HEK293 (cell line): ENCODE measurements around the gene CMTM8.

ENCODE experiments used
- CTCF ChIA-PET: fragments of 350-600 bp; formaldehyde crosslinking; extraction: SDS; loops from one replicate; lab custom pipeline; 2021; ENCODE audit warnings: antibody characterized with exemption; lab: Yijun Ruan, JAX
- POLR2A ChIA-PET: fragments of 300-600 bp; formaldehyde crosslinking; extraction: SDS; loops from one replicate; lab custom pipeline; 2020; ENCODE audit warnings: antibody characterized with exemption, inconsistent platforms; lab: Yijun Ruan, JAX
- H3K27ac ChIP-seq: fragments of 200-500 bp; sonication (Bioruptor generic); 2 replicates; pipeline ENCODE4 v1.5.1; 2014; ENCODE audit warnings: low read depth, low read length, control low read depth, inconsistent platforms; ENCODE audit errors: extremely low read depth
- H3K36me3 ChIP-seq, 2 experiments: fragments of 200-500 bp in 1 of 2; sonication (Bioruptor generic) in 1 of 2; 1 replicate in 1 of 2; 2 replicates in 1 of 2; pipeline ENCODE4 v1.5.1; 2014 to 2017; ENCODE audit warnings: inconsistent platforms in 2 of 2, low read length in 2 of 2; ENCODE audit not compliant: control insufficient read depth in 2 of 2, insufficient read depth in 1 of 2
- H3K4me1 ChIP-seq: fragments of 200-500 bp; sonication (Bioruptor generic); 2 replicates; pipeline ENCODE4 v1.5.1; 2014; ENCODE audit warnings: mild to moderate bottlenecking, low read length, inconsistent platforms; ENCODE audit not compliant: control insufficient read depth, insufficient read depth
- H3K4me3 ChIP-seq: 2 replicates; pipeline ENCODE4 v1.5.1; 2011; ENCODE audit warnings: low read depth, mild to moderate bottlenecking, control low read depth, low read length, moderate library complexity
- H3K9me3 ChIP-seq: fragments of 200-500 bp; sonication (Bioruptor generic); 2 replicates; pipeline ENCODE4 v1.5.1; 2014; ENCODE audit warnings: low read depth, low read length, inconsistent platforms; ENCODE audit not compliant: control insufficient read depth, insufficient read depth
- IKZF3 ChIP-seq: fragments of 450-650 bp; IDR thresholded peaks from 2 replicates; pipeline ENCODE4 v1.5.0; 2018; ENCODE audit warnings: missing biosample characterization, mild to moderate bottlenecking, missing genetic modification characterization, moderate library complexity
- KLF9 ChIP-seq: fragments of 450-650 bp; formaldehyde crosslinking; IDR thresholded peaks from 2 replicates; pipeline ENCODE4 v1.5.1; 2016; ENCODE audit warnings: missing biosample characterization, missing genetic modification characterization, low read depth
- SP3 ChIP-seq: fragments of 450-650 bp; formaldehyde crosslinking; IDR thresholded peaks from 2 replicates; pipeline ENCODE4 v1.5.1; 2016; ENCODE audit warnings: missing biosample characterization, missing genetic modification characterization
- SP7 ChIP-seq: fragments of 450-650 bp; formaldehyde crosslinking; IDR thresholded peaks from 2 replicates; pipeline ENCODE4 v1.5.1; 2016; ENCODE audit warnings: missing biosample characterization, missing genetic modification characterization
- YY2 ChIP-seq: fragments of 450-650 bp; formaldehyde crosslinking; IDR thresholded peaks from 2 replicates; pipeline ENCODE4 v1.5.1; 2016; ENCODE audit warnings: missing biosample characterization, missing genetic modification characterization
- ZIC2 ChIP-seq: fragments of 450-650 bp; formaldehyde crosslinking; IDR thresholded peaks from 2 replicates; pipeline ENCODE4 v1.5.1; 2016; ENCODE audit warnings: missing biosample characterization, missing genetic modification characterization
- ZNF10 ChIP-seq: fragments of 450-650 bp; formaldehyde crosslinking; IDR thresholded peaks from 2 replicates; pipeline ENCODE4 v1.5.1; 2017; ENCODE audit warnings: missing biosample characterization, missing genetic modification characterization
- ZNF146 ChIP-seq: fragments of 450-650 bp; formaldehyde crosslinking; IDR thresholded peaks from 2 replicates; pipeline ENCODE4 v1.5.1; 2016; ENCODE audit warnings: missing biosample characterization, missing genetic modification characterization
- ZNF26 ChIP-seq: fragments of 450-650 bp; formaldehyde crosslinking; IDR thresholded peaks from 2 replicates; pipeline ENCODE4 v1.5.1; 2016; ENCODE audit warnings: missing biosample characterization, missing genetic modification characterization
- ZNF600 ChIP-seq: fragments of 450-650 bp; formaldehyde crosslinking; IDR thresholded peaks from 2 replicates; pipeline ENCODE4 v1.5.1; 2016; ENCODE audit warnings: missing biosample characterization, missing genetic modification characterization
- ZNF629 ChIP-seq: fragments of 450-650 bp; formaldehyde crosslinking; IDR thresholded peaks from 2 replicates; pipeline ENCODE4 v1.5.1; 2017; ENCODE audit warnings: missing biosample characterization, missing genetic modification characterization
- ZNF791 ChIP-seq: fragments of 450-650 bp; formaldehyde crosslinking; IDR thresholded peaks from 2 replicates; pipeline ENCODE4 v1.5.1; 2016; ENCODE audit warnings: missing biosample characterization, missing genetic modification characterization
- ZNF792 ChIP-seq: fragments of 450-650 bp; formaldehyde crosslinking; IDR thresholded peaks from 2 replicates; pipeline ENCODE4 v1.5.1; 2016; ENCODE audit warnings: missing biosample characterization, missing genetic modification characterization
- ZNF837 ChIP-seq: fragments of 450-650 bp; formaldehyde crosslinking; IDR thresholded peaks from 2 replicates; pipeline ENCODE4 v1.5.1; 2016; ENCODE audit warnings: missing biosample characterization, missing genetic modification characterization

Gene CMTM8

DNA sequence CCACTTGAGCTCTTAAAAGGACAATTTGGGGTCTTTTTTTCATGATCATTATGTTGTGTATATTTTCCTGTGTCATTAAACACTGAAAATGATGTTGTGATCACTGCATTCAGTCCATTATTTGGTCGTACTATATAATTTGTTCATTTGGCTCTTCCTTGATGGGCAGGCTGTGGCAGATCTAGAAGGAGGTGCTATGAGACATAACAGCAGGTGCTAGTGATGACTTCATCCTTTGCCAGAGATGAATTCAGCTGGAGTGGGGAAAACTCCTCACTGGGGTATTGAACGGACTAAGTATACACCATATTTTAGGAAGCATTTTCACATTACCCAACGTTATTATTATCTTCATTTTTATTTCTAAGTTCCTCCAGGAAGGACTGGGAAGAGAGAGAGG is 165.2 kb downstream of the CMTM8 start:
- Histone ChIP-seq H3K4me1 (peaks cover 5% of the 10 kb centered on the region; the same call in 1 of the 2 replicates), H3K36me3 (no peaks in the 10 kb centered on the region), H3K9me3 (no peaks in the 10 kb centered on the region), H3K4me3 (no peak overlapping the region), H3K27ac (no peak overlapping the region)
- no peak for TF ChIP-seq ZNF837
- TF ChIP-seq ZNF629 (tag by site-specific recombination): 0 out of 2 replicates have a peak, but pooled peaks have one; percentile 15
- TF ChIP-seq ZNF600 (tag by site-specific recombination): 0 out of 2 replicates have a peak, but pooled peaks have one; percentile 21
- no peak for TF ChIP-seq KLF9
- TF ChIP-seq IKZF3 (tag by site-specific recombination): 0 out of 2 replicates have a peak, but pooled peaks have one; percentile 49
- TF ChIP-seq SP7 (tag by site-specific recombination): peak; percentile 95
- TF ChIP-seq YY2 (tag by site-specific recombination): no peak
- TF ChIP-seq SP3 (tag by site-specific recombination): no peak
- ChIA-PET CTCF (interaction anchor here (1.5 kb wide), 1 partner anchor 228 kb away, joined by 5 read pairs; no protein-coding TSS in a partner anchor), POLR2A (interaction anchor here (1.0 kb wide), 1 partner anchor 13 kb away, joined by 3 read pairs; no protein-coding TSS in a partner anchor)

DNA sequence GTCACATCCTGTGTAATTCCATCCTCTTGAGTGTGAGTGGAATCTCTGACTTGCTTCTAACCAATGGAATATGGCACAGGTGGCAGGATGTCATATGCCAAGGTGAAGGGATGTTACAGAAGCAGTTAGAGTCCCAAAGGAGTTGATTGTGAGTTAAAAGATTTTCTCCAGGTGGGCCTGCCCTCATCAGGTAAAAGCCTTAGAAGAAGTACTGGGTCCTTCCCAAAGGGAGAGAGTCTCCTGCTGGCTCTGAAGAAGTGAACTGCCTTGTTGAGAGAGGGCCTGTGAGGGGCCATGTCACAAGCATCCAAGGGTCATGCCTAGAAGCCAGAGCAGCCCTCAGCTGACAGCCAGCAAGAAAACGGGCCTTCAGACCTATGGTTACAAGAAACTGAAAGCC is 166.2 kb downstream of the CMTM8 start:
- POLR2A ChIA-PET: no interaction called here

DNA sequence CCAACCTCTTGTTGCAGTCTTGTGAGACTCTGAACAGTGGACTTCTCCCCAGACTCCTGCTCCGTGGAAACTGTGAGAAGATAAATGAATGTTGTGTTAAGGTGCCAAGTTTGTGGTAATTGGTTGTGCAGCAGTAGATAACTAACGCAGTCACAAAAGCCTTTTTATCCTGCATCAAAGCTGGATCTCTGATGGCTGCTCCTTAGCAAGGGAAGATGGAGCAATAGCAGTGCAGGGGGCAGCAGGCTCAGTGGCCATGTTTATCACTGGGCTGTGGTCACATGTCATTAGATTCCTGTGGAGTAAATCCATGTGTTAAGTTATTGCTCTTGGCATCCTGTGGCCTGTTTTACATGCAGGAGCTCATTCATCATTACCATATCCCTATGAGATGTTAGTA is 166.7 kb downstream of the CMTM8 start:
- Histone ChIP-seq H3K4me1 (peaks cover 5% of the 10 kb centered on the region; the same call in 1 of the 2 replicates), H3K27ac (no peak overlapping the region), H3K9me3 (no peaks in the 10 kb centered on the region), H3K36me3 (no peaks in the 10 kb centered on the region), H3K4me3 (no peak overlapping the region)
- ChIA-PET POLR2A (no interaction called here), CTCF (interaction anchor here (0.6 to 0.9 kb wide), 2 partner anchors 42 to 64 kb away, joined by 3 read pairs; no protein-coding TSS in a partner anchor)
- TF ChIP-seq ZIC2: peak; percentile 21; the same call in 1 of the 2 replicates
- no peak for TF ChIP-seq ZNF792 (tag by site-specific recombination)

More for the DNA sequence above, 166.2 kb downstream of the CMTM8 start:
- no peaks in the 10 kb centered on the region for H3K36me3 ChIP-seq
- peaks cover 5% of the 10 kb centered on the region; the same call in 1 of the 2 replicates for H3K4me1 ChIP-seq
- H3K4me3 ChIP-seq: no peak overlapping the region
- H3K27ac ChIP-seq: no peak overlapping the region
- no peaks in the 10 kb centered on the region for H3K9me3 ChIP-seq
- TF ChIP-seq ZNF10 (tag by site-specific recombination) (peak; percentile 97), ZNF791 (no peak)
- CTCF ChIA-PET: interaction anchor here (0.6 to 0.9 kb wide), 2 partner anchors 42 to 64 kb away, joined by 3 read pairs; no protein-coding TSS in a partner anchor

DNA sequence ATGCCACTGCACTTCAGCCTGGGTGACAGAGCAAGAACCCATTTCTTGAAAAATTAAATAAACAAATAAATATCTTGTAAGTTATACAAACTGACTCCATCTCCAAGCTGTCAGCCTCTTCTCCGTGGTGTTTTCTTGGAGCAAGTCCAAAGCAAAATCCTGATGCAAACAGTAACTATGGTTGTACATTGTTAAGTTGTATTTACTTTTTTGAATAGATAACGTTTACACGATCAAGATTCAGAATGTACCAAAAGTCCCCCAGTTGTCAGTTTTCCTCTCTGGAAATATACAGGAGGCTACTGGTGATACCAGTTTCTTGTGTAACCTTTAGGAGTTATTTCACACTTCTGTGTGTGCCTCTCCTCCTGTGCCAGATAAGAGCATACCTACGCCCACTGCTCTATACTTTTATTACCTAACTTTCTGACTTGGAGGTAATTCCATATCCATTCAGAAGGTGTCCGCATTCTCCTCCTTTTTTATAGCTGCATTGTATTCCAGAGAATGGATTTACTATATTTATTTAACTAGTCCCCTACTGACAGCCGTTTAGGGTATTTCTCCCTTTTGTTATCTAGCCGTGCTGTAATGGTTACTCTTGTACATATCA is 167.3 kb downstream of the CMTM8 start:
- no peak overlapping the region for H3K27ac ChIP-seq
- no peaks in the 10 kb centered on the region for H3K9me3 ChIP-seq
- H3K4me3 ChIP-seq: no peak overlapping the region
- ChIA-PET POLR2A (no interaction called here), CTCF (interaction anchor here (0.6 to 1.4 kb wide), 3 partner anchors 12 to 63 kb away, joined by 3 to 6 read pairs (median 3); no protein-coding TSS in a partner anchor)
- TF ChIP-seq ZNF146 (tag by site-specific recombination) (peak; percentile 63), ZNF26 (no peak)
- peaks cover 9% of the 10 kb centered on the region; the same call in 1 of the 2 replicates for H3K4me1 ChIP-seq
- H3K36me3 ChIP-seq: no peaks in the 10 kb centered on the region
